ENCODE measurements around the gene METTL22. TPM values are rescaled to one million over a fixed set of nuclear protein-coding genes. Genes with fewer than 3 reads are reported as not detected.

Gene METTL22
- total and polyA plus RNA-seq, 4 donors = 17.9 to 39.4 (median 32.4) TPM

- ATAC-seq (ENCODE audit: insufficient read depth, low FRiP score) = no peak
- DNase-seq = no peak
- Histone ChIP-seq H3K36me3 (ENCODE audit: control insufficient read depth in 4 of 4, insufficient read depth in 4 of 4, low read length in 4 of 4) (peaks cover 0 to 1% (median 0%) of the 10 kb centered on the region in 4 donors), H3K27ac (ENCODE audit: low read depth in 1 of 2, low read length in 1 of 2) (no peak overlapping the region), H3K9me3 (ENCODE audit: control insufficient read depth in 4 of 4, insufficient read depth in 3 of 4, low read length in 3 of 4) (no peaks in the 10 kb centered on the region), H3K4me3 (no peak overlapping the region), H3K27me3 (ENCODE audit: control insufficient read depth in 3 of 3, insufficient read depth in 3 of 3, low read length in 2 of 3) (no peaks in the 10 kb centered on the region), H3K9ac (ENCODE audit: insufficient read depth in 1 of 2, low read length in 2 of 2) (no peak overlapping the region), H3K4me1 (ENCODE audit: control insufficient read depth in 5 of 5, insufficient read depth in 5 of 5, low read length in 5 of 5) (no peaks in the 10 kb centered on the region)
- WGBS, 2 donors = 87 to 91% methylated on average over 12 of the region's 12 CpGs
- no peak for TF ChIP-seq CTCF (IDR thresholded peaks at IDR 0.05; ENCODE audit: control extremely low read depth, extremely low read depth)
These were observed 75.4 kb downstream of the METTL22 start for GRCh38 chr16:8696880-8697279.

- WGBS, 2 donors = 22 to 34% methylated on average over 3 of the region's 3 CpGs
- DNase-seq = no peak
- no peak for TF ChIP-seq CTCF (IDR thresholded peaks at IDR 0.05; ENCODE audit: control extremely low read depth, extremely low read depth)
These were observed 76.5 kb downstream of the METTL22 start for GRCh38 chr16:8697965-8698364.

More at GRCh38 chr16:8697965-8698364, 76.5 kb downstream of the METTL22 start:
- Histone ChIP-seq H3K4me1 (ENCODE audit: control insufficient read depth in 5 of 5, insufficient read depth in 5 of 5, low read length in 5 of 5) (no peaks in the 10 kb centered on the region), H3K27me3 (ENCODE audit: control insufficient read depth in 3 of 3, insufficient read depth in 3 of 3, low read length in 2 of 3) (no peaks in the 10 kb centered on the region), H3K27ac (ENCODE audit: low read depth in 1 of 2, low read length in 1 of 2) (no peak overlapping the region), H3K36me3 (ENCODE audit: control insufficient read depth in 4 of 4, insufficient read depth in 4 of 4, low read length in 4 of 4) (peaks cover 0 to 1% (median 0%) of the 10 kb centered on the region in 4 donors), H3K4me3 (no peak overlapping the region), H3K9me3 (ENCODE audit: control insufficient read depth in 4 of 4, insufficient read depth in 3 of 4, low read length in 3 of 4) (no peaks in the 10 kb centered on the region), H3K9ac (ENCODE audit: insufficient read depth in 1 of 2, low read length in 2 of 2) (no peak overlapping the region)
- no peak for ATAC-seq (ENCODE audit: insufficient read depth, low FRiP score)

Small RNAs within 50 kb of the gene (small RNA-seq; reads per million reads assigned to genes)
- gene RN7SL743P (ENCODE audit: low replicate concordance) = not detected

Other genes with a start within 250 kb of the METTL22 start
- gene TMEM114, start 31.2 kb upstream of the METTL22 start, total RNA-seq = not detected
- not detected for gene TMEM114, start 31.2 kb upstream of the METTL22 start, polyA plus RNA-seq
- gene ABAT, start 52.9 kb downstream of the METTL22 start, total RNA-seq = 10 to 100 TPM in 1 of 2 donors, 1 to 10 TPM in 1; 9.6 to 14.0 TPM
- 1 to 10 TPM; 4.4 to 4.5 TPM for gene ABAT, start 52.9 kb downstream of the METTL22 start, polyA plus RNA-seq
- 10 to 100 TPM in 1 of 2 donors, 1 to 10 TPM in 1; 6.9 to 10.7 TPM for gene TMEM186, start 175.9 kb downstream of the METTL22 start, total RNA-seq
- gene TMEM186, start 175.9 kb downstream of the METTL22 start, polyA plus RNA-seq = 1 to 10 TPM; 6.5 to 9.5 TPM
- gene PMM2, start 176.1 kb downstream of the METTL22 start, total RNA-seq = 10 to 100 TPM; 27.1 to 40.0 TPM
- gene PMM2, start 176.1 kb downstream of the METTL22 start, polyA plus RNA-seq = 10 to 100 TPM; 30.6 to 33.4 TPM
- gene CARHSP1, start 247.3 kb downstream of the METTL22 start, total RNA-seq = 10 to 100 TPM; 68.4 to 90.4 TPM
- gene CARHSP1, start 247.3 kb downstream of the METTL22 start, polyA plus RNA-seq = 100 to 1,000 TPM; 115 to 148 TPM